Occipital lobe (tissue), 1 donor: Measurements from ENCODE around the gene MAP6D1. TPM values are rescaled to one million over a fixed set of nuclear protein-coding genes. Genes with fewer than 3 reads are reported as not detected.

Experiments
- total RNA-seq: library from RNA; depleted of rRNA; stranded (reverse); fragments of >200 nt; gene quantifications from one replicate; pipeline ENCODE4 v1.2.3, GENCODE V29; 2014

MAP6D1 gene
- total RNA-seq, 1 donor from 2014 or later, result 4.5 TPM

Other genes with a start within 250 kb of the MAP6D1 start
- 299 TPM for gene KLHL24, start 190.0 kb downstream of the MAP6D1 start, total RNA-seq
- 62.1 TPM for gene YEATS2, start 127.8 kb downstream of the MAP6D1 start, total RNA-seq
- gene PARL, start 59.3 kb upstream of the MAP6D1 start, total RNA-seq, result 26.8 TPM
- 55.4 TPM for gene ABCC5, start 192.3 kb upstream of the MAP6D1 start, total RNA-seq
- gene HTR3D, start 206.2 kb upstream of the MAP6D1 start, total RNA-seq, result not detected
- gene HTR3C, start 227.5 kb upstream of the MAP6D1 start, total RNA-seq, result not detected